H1 (cell line): ENCODE results near the gene TWSG1. TPM values are rescaled to one million over a fixed set of nuclear protein-coding genes. Genes with fewer than 3 reads are reported as not detected.

Experiments used
- ATF2 ChIP-seq: IDR thresholded peaks from 2 replicates; pipeline ENCODE4 v1.6.1; 2012; ENCODE audit warnings: low read length, inconsistent platforms
- polyA plus RNA-seq, 7 experiments: library from polyadenylated mRNA; depleted of rRNA in 3 of 7; stranded (reverse) in 5 of 7; unstranded in 2 of 7; fragments of >200 nt in 5 of 7; fragments of 200-250 nt in 2 of 7; gene quantifications; 1 replicate in 5 of 7; 2 replicates in 1 of 7; 4 replicates in 1 of 7; pipeline versions ENCODE4 v1.2.1 to v1.2.3, GENCODE V29; 2011 to 2013; ENCODE audit warnings: missing spikeins in 2 of 7, mixed read lengths in 2 of 7
- total RNA-seq: library from RNA; stranded (reverse); fragmentation: NEBNext Ultra II Directional; extraction: Animal tissue kit (Norgen Biotek cat#: 25700); gene quantifications from 2 replicates; pipeline ENCODE4 v1.2.1, GENCODE V29; 2021

Gene TWSG1
- total and polyA plus RNA-seq, 2 of the 8 experiments (the other 6 are each of a cell fraction or from before 2014, with no cell fraction given), result 11.8 to 19.8 TPM

GRCh38 chr18:9348766-9349165 is 14.2 kb downstream of the TWSG1 start (continued):
- no peak for TF ChIP-seq ATF2
